HEK293 (cell line): ENCODE results near the gene SQOR.

Experiments
- CTCF ChIA-PET: fragments of 350-600 bp; formaldehyde crosslinking; extraction: SDS; loops from one replicate; lab custom pipeline; 2021; ENCODE audit warnings: antibody characterized with exemption; lab: Yijun Ruan, JAX
- POLR2A ChIA-PET: fragments of 300-600 bp; formaldehyde crosslinking; extraction: SDS; loops from one replicate; lab custom pipeline; 2020; ENCODE audit warnings: antibody characterized with exemption, inconsistent platforms; lab: Yijun Ruan, JAX
- H3K27ac ChIP-seq: fragments of 200-500 bp; sonication (Bioruptor generic); 2 replicates; pipeline ENCODE4 v1.5.1; 2014; ENCODE audit warnings: low read depth, low read length, control low read depth, inconsistent platforms; ENCODE audit errors: extremely low read depth
- H3K36me3 ChIP-seq, 2 experiments: fragments of 200-500 bp in 1 of 2; sonication (Bioruptor generic) in 1 of 2; 1 replicate in 1 of 2; 2 replicates in 1 of 2; pipeline ENCODE4 v1.5.1; 2014 to 2017; ENCODE audit warnings: inconsistent platforms in 2 of 2, low read length in 2 of 2; ENCODE audit not compliant: control insufficient read depth in 2 of 2, insufficient read depth in 1 of 2
- H3K4me1 ChIP-seq: fragments of 200-500 bp; sonication (Bioruptor generic); 2 replicates; pipeline ENCODE4 v1.5.1; 2014; ENCODE audit warnings: mild to moderate bottlenecking, low read length, inconsistent platforms; ENCODE audit not compliant: control insufficient read depth, insufficient read depth
- H3K4me3 ChIP-seq: 2 replicates; pipeline ENCODE4 v1.5.1; 2011; ENCODE audit warnings: low read depth, mild to moderate bottlenecking, control low read depth, low read length, moderate library complexity
- H3K9me3 ChIP-seq: fragments of 200-500 bp; sonication (Bioruptor generic); 2 replicates; pipeline ENCODE4 v1.5.1; 2014; ENCODE audit warnings: low read depth, low read length, inconsistent platforms; ENCODE audit not compliant: control insufficient read depth, insufficient read depth
- BCL11A ChIP-seq: fragments of 450-650 bp; formaldehyde crosslinking; IDR thresholded peaks from 2 replicates; pipeline ENCODE4 v1.5.1; 2016; ENCODE audit warnings: low read depth, missing biosample characterization, missing genetic modification characterization
- GLIS2 ChIP-seq: fragments of 450-650 bp; formaldehyde crosslinking; IDR thresholded peaks from 2 replicates; pipeline ENCODE4 v1.5.1; 2016; ENCODE audit warnings: missing biosample characterization, missing genetic modification characterization
- HOXA7 ChIP-seq: sonication (generic); formaldehyde crosslinking; IDR thresholded peaks from 2 replicates; pipeline ENCODE4 v1.8.1; 2022; ENCODE audit warnings: missing genetic modification reagents, borderline replicate concordance
- KLF9 ChIP-seq: fragments of 450-650 bp; formaldehyde crosslinking; IDR thresholded peaks from 2 replicates; pipeline ENCODE4 v1.5.1; 2016; ENCODE audit warnings: missing biosample characterization, missing genetic modification characterization, low read depth
- ZNF211 ChIP-seq: fragments of 450-650 bp; formaldehyde crosslinking; IDR thresholded peaks from 2 replicates; pipeline ENCODE4 v1.5.1; 2016; ENCODE audit warnings: low read depth, missing biosample characterization, missing genetic modification characterization
- ZNF214 ChIP-seq: fragments of 450-650 bp; formaldehyde crosslinking; IDR thresholded peaks from 2 replicates; pipeline ENCODE4 v1.5.1; 2017; ENCODE audit warnings: missing biosample characterization, mild to moderate bottlenecking, missing genetic modification characterization, borderline replicate concordance
- ZNF302 ChIP-seq: fragments of 450-650 bp; formaldehyde crosslinking; IDR thresholded peaks from 2 replicates; pipeline ENCODE4 v1.5.1; 2016; ENCODE audit warnings: missing biosample characterization, missing genetic modification characterization, low read depth
- ZNF558 ChIP-seq: fragments of 450-650 bp; formaldehyde crosslinking; IDR thresholded peaks from 2 replicates; pipeline ENCODE4 v1.5.1; 2016; ENCODE audit warnings: missing biosample characterization, missing genetic modification characterization
- ZNF560 ChIP-seq: fragments of 450-650 bp; formaldehyde crosslinking; IDR thresholded peaks from 2 replicates; pipeline ENCODE4 v1.5.1; 2017; ENCODE audit warnings: missing biosample characterization, missing genetic modification characterization, borderline replicate concordance
- ZNF585B ChIP-seq: fragments of 450-650 bp; formaldehyde crosslinking; IDR thresholded peaks from 2 replicates; pipeline ENCODE4 v1.5.1; 2016; ENCODE audit warnings: missing biosample characterization, missing genetic modification characterization
- ZNF629 ChIP-seq: fragments of 450-650 bp; formaldehyde crosslinking; IDR thresholded peaks from 2 replicates; pipeline ENCODE4 v1.5.1; 2017; ENCODE audit warnings: missing biosample characterization, missing genetic modification characterization
- ZNF677 ChIP-seq: fragments of 450-650 bp; IDR thresholded peaks from 2 replicates; pipeline ENCODE4 v1.5.0; 2018; ENCODE audit warnings: missing biosample characterization, mild to moderate bottlenecking, missing genetic modification characterization, moderate library complexity
- ZNF777 ChIP-seq: fragments of 450-650 bp; formaldehyde crosslinking; IDR thresholded peaks from 2 replicates; pipeline ENCODE4 v1.5.1; 2017; ENCODE audit warnings: missing biosample characterization, missing genetic modification characterization, borderline replicate concordance
- TF ChIP-seq, protein P1 (sequence below): fragments of 450-650 bp; formaldehyde crosslinking; IDR thresholded peaks from 2 replicates; pipeline ENCODE4 v1.5.1; 2016; ENCODE audit warnings: missing biosample characterization, missing genetic modification characterization, low read depth
- TF ChIP-seq, protein P2 (sequence below): fragments of 450-650 bp; formaldehyde crosslinking; IDR thresholded peaks from 2 replicates; pipeline ENCODE4 v1.5.1; 2016; ENCODE audit warnings: missing biosample characterization, missing genetic modification characterization, borderline replicate concordance
- TF ChIP-seq, protein P3 (sequence below): fragments of 450-650 bp; formaldehyde crosslinking; IDR thresholded peaks from 2 replicates; pipeline ENCODE4 v1.5.1; 2016; ENCODE audit warnings: missing biosample characterization, missing genetic modification characterization

The SQOR gene

DNA sequence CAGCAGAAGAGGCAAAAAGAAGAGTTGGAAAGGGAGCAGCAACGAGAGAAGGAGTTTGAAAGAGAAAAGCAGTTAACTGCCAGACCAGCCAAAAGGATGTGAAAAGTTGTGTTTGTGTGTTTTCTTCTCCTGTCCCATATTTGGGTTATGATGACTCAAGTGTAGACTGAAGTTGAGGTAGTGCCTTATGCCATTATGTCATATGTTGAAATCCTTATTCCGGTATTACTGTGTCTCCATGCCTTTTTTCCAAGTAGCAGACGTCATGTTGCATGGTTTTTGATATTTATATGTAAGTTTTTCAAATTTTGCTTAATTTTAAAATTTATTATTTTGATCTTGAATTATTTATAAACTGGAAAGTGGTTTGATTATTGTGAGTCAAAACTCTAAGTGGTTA, 28.4 kb upstream of the SQOR start:
- POLR2A ChIA-PET: no interaction called here
- Histone ChIP-seq H3K4me1 (no peaks in the 10 kb centered on the region), H3K27ac (no peak overlapping the region), H3K36me3 (peaks cover 0 to 18% of the 10 kb centered on the region in 2 experiments; a peak in 2 of 3 replicates), H3K9me3 (no peaks in the 10 kb centered on the region), H3K4me3 (no peak overlapping the region)
- TF ChIP-seq, protein P1, sequence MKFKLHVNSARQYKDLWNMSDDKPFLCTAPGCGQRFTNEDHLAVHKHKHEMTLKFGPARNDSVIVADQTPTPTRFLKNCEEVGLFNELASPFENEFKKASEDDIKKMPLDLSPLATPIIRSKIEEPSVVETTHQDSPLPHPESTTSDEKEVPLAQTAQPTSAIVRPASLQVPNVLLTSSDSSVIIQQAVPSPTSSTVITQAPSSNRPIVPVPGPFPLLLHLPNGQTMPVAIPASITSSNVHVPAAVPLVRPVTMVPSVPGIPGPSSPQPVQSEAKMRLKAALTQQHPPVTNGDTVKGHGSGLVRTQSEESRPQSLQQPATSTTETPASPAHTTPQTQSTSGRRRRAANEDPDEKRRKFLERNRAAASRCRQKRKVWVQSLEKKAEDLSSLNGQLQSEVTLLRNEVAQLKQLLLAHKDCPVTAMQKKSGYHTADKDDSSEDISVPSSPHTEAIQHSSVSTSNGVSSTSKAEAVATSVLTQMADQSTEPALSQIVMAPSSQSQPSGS: 0 out of 2 replicates have a peak, but pooled peaks have one; percentile 20
- TF ChIP-seq KLF9 (tag by site-specific recombination) (no peak), ZNF629 (tag by site-specific recombination) (0 out of 2 replicates have a peak, but pooled peaks have one; percentile 12)
- TF ChIP-seq, protein P2, sequence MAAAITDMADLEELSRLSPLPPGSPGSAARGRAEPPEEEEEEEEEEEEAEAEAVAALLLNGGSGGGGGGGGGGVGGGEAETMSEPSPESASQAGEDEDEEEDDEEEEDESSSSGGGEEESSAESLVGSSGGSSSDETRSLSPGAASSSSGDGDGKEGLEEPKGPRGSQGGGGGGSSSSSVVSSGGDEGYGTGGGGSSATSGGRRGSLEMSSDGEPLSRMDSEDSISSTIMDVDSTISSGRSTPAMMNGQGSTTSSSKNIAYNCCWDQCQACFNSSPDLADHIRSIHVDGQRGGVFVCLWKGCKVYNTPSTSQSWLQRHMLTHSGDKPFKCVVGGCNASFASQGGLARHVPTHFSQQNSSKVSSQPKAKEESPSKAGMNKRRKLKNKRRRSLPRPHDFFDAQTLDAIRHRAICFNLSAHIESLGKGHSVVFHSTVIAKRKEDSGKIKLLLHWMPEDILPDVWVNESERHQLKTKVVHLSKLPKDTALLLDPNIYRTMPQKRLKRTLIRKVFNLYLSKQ (tag by site-specific recombination): no peak
- CTCF ChIA-PET: interaction anchor here (1.2 kb wide), 1 partner anchor 147 kb away, joined by 4 read pairs; no protein-coding TSS in a partner anchor

DNA sequence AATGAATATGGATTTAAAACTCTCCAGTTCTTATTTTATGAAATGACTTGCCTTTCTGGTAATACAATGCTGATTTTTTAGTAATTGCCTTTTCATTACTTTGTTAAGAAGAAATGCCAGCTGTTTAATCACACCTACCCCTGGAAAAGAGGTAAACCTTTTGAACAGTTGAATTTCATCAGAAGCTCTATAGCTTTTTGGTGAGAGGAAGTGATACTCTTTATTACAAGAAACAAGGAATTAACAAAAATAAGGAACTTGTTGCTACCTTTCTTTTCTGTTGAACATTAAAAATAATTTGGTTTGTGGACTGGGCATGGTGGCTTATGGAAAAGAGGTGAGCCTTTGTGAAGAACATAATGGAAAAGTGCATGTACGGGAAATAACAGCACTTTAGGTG, 28.0 kb upstream of the SQOR start:
- ChIA-PET CTCF (interaction anchor here (1.2 to 1.4 kb wide), 2 partner anchors 147 to 149 kb away, joined by 3 to 4 read pairs; no protein-coding TSS in a partner anchor), POLR2A (no interaction called here)
- Histone ChIP-seq H3K36me3 (peaks cover 0 to 18% of the 10 kb centered on the region in 2 experiments; a peak in 2 of 3 replicates), H3K27ac (no peak overlapping the region), H3K4me3 (no peak overlapping the region), H3K9me3 (no peaks in the 10 kb centered on the region), H3K4me1 (no peaks in the 10 kb centered on the region)
- no peak for TF ChIP-seq ZNF777 (tag by site-specific recombination)
- no peak for TF ChIP-seq GLIS2 (tag by site-specific recombination)
- TF ChIP-seq ZNF629 (tag by site-specific recombination): no peak
- no peak for TF ChIP-seq ZNF677 (tag by site-specific recombination)
- TF ChIP-seq ZNF302 (tag by site-specific recombination): no peak
- TF ChIP-seq ZNF211 (tag by site-specific recombination): no peak
- TF ChIP-seq ZNF558 (tag by site-specific recombination): no peak
- TF ChIP-seq ZNF214 (tag by site-specific recombination): no peak
- TF ChIP-seq HOXA7 (CRISPR knock-in tag): no peak
- TF ChIP-seq BCL11A: no peak
- TF ChIP-seq, protein P3, sequence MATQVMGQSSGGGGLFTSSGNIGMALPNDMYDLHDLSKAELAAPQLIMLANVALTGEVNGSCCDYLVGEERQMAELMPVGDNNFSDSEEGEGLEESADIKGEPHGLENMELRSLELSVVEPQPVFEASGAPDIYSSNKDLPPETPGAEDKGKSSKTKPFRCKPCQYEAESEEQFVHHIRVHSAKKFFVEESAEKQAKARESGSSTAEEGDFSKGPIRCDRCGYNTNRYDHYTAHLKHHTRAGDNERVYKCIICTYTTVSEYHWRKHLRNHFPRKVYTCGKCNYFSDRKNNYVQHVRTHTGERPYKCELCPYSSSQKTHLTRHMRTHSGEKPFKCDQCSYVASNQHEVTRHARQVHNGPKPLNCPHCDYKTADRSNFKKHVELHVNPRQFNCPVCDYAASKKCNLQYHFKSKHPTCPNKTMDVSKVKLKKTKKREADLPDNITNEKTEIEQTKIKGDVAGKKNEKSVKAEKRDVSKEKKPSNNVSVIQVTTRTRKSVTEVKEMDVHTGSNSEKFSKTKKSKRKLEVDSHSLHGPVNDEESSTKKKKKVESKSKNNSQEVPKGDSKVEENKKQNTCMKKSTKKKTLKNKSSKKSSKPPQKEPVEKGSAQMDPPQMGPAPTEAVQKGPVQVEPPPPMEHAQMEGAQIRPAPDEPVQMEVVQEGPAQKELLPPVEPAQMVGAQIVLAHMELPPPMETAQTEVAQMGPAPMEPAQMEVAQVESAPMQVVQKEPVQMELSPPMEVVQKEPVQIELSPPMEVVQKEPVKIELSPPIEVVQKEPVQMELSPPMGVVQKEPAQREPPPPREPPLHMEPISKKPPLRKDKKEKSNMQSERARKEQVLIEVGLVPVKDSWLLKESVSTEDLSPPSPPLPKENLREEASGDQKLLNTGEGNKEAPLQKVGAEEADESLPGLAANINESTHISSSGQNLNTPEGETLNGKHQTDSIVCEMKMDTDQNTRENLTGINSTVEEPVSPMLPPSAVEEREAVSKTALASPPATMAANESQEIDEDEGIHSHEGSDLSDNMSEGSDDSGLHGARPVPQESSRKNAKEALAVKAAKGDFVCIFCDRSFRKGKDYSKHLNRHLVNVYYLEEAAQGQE (tag by site-specific recombination): no peak
- TF ChIP-seq ZNF560: no peak
- TF ChIP-seq ZNF585B: no peak
